Fibroblast of peridontal ligament (primary cell): ENCODE results near the gene CRIM1.

ENCODE experiments used
- DNase-seq: peaks from one replicate; pipeline ENCODE4 v3.0.0-alpha.2; 2010; ENCODE audit errors: extremely low read depth

Gene CRIM1

DNA sequence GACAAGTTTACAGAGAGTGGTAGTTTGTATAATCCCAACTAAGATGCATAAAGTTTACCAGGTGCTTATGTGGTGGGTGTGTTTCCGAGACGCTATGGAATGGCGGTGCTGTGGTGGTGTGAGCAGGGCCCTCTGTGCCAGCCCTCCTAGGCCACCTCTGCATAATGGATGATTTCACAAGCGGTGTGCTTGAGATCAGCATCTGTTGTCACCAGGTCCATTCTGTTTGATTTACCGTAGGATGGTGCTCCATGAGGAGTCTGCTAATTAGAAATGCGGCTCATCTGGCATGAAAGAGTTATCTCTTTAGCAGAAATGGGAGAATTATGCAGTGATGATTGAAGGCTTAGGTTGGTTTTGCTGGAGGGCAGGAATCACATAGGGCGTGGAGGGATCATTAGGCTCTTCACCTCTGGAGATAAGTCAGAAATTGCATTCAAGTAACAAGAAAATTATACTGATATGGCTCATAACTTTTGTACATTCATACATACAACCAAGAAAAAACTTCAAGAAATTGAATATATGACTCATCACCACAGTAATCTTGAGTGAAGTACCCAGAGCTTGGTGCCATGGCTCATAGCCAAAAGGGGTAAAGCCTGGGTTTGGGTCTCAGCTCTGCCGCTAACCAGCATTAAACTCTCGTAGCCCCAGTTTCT lies 41.4 kb downstream of the CRIM1 start:
- DNase-seq, result no peak

- no peak for DNase-seq
Observed at GRCh38 chr2:36397728-36398413, 42.3 kb downstream of the CRIM1 start.

- peak; percentile 49 for DNase-seq
Observed at GRCh38 chr2:36399050-36399449, 43.5 kb downstream of the CRIM1 start.

GRCh38 chr2:36403675-36404230 lies 48.2 kb downstream of the CRIM1 start:
- DNase-seq, result peak; percentile 55

DNA sequence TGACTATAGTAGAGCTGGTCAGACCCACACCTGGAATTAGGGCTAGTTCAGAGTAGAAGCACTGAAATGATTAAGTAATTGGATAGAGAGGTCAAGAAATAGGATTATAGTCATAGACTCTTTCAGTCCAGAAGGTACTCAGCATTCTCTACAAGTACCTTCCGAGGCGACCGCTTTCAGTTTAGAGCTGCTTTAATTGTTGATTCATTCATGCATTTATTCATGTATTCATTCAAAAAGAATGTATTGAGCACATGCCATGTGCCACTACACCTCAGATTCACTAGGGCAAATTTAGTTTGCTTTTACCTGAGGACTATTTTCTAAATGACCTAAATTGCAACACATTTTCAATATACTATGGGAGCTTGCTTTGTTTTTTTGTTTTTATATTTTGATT lies 48.7 kb downstream of the CRIM1 start:
- DNase-seq, result no peak

GRCh38 chr2:36404754-36405153 lies 49.2 kb downstream of the CRIM1 start:
- DNase-seq, result no peak

DNA sequence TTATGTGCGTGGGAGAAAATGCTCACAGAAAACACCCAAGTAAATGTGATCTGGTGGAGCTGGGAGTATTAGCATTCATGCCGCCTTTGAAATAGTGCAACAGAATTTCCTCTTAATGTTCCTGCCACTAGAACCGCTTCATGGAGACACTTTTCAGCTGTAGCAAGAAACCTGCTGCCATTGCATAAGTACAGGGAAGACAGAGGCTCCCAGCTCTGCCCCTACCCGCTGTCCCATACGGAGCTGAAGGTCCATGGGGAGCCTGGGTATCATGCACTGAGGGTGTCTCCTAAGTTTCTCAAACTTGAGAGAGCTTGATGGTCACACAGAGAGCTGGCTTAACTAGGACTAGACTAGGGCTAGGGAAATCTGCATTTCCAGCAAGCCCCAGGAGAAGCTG lies 49.6 kb downstream of the CRIM1 start:
- no peak for DNase-seq

DNA sequence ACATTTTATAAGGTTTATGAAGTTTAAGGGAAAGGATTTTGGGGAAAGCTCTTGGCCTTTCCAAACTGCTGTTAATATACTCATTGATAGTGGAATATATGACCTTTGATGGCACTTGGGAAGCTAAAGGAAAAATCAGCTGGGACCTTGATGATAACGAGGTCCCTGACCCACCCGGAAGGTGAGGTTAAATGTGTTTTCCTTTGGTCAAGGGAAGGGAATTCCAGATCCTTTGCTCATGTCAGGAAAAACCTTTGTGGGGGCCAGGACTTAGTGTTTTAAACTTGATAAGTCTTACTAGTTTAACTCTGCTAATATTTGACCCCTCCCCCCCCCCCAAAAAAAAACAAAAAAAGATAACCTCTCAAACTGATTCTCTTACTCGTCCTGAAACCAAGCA lies 50.7 kb downstream of the CRIM1 start:
- no peak for DNase-seq

DNA sequence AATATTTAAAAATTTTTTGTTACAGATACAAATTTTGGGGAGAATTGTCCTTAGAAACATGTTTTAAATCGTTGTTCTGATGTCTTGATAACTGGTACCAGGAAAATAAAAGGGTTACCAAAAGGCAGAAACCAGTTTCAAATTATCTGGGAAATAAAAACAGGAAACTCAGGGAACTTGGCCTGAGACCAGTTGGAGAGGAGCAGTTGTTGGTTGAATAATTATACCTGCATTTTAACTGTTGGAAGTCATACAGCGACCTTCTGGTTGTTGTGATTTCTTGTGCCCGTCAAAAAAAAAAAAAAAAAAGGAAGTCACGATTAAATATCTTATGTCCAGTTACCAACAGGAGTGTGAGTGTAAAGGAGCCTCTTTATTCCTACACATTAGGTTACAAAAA lies 51.8 kb downstream of the CRIM1 start:
- DNase-seq, result no peak

DNA sequence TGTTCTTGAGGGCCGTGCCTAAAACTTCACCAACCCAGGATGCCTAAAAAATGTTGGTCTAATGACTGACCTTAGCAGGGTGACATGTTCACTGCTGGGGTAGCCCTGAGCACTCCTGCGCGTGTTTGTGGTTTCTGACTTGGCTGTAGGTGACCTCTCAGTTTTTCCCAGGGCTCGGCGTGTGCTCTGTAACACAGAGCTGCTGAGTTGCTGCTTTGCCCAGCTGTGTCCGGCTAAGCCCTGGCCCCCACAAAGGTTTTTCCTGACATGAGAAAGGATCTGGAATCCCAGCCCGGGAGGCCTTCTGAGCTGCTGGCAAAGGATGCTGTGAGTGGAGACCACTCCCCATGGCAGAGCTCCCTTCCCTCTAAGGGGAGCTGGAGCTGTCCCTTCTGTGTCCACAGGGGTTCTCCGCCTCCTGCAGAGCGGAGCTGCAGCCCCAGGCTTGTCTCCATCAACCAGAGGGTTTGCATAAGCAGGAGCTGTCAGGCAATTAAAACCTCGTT lies 52.7 kb downstream of the CRIM1 start:
- no peak for DNase-seq

DNA sequence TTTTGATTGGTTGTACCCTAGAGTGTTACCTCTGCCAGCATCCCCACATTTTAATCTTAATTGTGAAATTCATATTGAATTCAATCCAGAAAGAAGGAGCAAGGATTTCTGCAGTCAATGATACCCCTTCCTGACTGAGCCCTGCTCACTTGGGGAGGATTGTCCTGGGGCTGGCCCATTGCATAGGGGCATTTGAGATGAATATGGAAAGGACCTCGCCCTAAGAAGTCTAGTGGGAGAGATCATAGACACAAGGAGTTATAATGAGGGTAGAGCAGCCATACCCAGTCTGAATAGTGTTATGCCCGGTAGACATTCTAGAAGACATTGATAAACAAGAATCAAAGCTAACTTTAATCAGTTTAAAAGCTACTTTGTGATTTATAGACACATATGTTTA lies 53.8 kb downstream of the CRIM1 start:
- no peak for DNase-seq

- no peak for DNase-seq
Observed at GRCh38 chr2:36409935-36410334, 54.4 kb downstream of the CRIM1 start.

DNA sequence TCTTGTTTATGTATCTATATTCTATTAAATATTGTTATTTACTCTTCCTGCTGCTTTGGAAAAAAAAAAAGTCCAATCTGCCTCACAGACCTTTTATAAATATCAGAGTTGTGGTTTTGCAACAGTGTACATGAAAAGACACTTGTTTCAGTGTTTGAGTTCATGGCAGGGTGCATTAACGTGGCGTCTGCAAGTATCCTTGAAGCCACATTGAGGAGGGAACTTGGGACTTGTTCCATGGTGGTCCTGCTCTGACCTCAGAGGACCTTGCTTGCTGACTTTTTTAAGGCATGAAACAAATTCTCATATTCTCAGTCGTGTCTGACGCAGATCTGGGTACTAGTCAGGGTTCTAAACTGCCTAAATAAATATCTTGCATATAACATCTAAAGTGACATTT lies 55.1 kb downstream of the CRIM1 start:
- no peak for DNase-seq

- DNase-seq, result peak; percentile 59
Observed at GRCh38 chr2:36411962-36412444, 56.4 kb downstream of the CRIM1 start.

DNA sequence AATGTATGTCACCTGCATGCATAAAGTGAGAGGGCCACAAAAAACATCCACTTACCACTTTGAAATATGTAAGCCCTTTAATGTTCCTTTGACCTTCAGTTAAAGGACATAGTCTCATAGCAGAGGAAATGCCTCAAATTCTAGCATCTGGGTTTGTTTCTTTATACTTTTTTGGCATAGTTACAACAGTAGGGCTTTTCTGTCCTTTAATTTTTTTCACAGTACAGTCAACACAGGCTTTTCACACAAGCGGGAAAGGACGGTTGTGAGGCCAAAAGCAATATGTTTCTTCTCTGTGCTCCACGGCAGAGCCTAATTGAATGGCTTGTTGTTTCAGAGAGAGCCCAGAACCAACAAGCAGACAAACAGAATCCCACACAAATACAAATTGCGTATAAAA lies 57.6 kb downstream of the CRIM1 start:
- peak; percentile 59 for DNase-seq

GRCh38 chr2:36414307-36414706 lies 58.7 kb downstream of the CRIM1 start:
- DNase-seq, result no peak

- DNase-seq, result peak; percentile 56
Observed at GRCh38 chr2:36415381-36416022, 59.9 kb downstream of the CRIM1 start.

GRCh38 chr2:36416370-36417165 lies 61.0 kb downstream of the CRIM1 start:
- no peak for DNase-seq

DNA sequence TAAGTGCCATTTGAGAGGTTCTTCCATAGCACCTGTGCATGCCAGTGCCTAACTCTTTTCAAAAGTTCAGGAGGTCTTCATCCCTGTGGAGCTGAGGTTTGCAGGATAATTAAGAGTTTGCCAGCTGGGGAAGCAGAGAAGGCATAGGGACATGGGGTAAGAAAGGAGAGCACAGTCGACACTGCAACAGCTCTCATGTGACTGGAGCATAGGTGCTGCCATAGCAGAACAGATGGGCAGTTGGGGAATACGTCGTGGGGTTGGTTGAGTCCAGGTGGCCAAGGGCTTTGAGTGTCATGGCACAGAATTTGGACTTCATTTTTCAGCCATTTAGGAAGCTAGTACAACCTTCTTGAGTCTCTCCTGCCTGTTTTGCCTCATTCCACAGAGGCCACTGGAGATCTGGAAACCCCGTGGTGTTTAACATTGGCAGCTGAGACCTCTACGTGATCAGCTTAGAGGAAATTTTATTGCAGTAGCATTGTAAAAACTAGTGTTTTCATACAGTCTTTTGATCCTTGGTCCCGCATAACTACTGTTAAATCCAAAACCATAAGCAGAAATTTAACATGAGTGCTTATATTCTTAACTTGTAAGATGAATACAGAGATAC lies 65.1 kb downstream of the CRIM1 start:
- no peak for DNase-seq

DNA sequence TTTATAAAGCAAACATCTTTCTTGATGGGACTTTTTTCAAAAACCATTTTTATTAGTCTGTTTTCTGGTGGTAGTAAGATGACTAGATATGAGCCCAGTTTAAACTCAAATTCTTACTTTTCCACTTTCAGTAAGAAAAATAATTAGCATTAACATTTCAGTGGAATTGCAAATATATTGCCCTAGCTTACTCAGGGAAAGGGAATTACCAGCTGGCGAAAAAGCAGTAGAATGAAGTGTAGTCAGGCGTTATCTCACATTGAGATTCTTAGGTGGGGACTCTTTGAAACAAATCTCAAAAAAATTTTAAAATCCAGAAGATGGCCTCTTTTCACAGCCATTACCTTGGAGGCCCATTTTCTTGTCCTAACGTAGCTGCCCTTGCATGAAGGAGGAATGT lies 65.8 kb downstream of the CRIM1 start:
- no peak for DNase-seq

DNA sequence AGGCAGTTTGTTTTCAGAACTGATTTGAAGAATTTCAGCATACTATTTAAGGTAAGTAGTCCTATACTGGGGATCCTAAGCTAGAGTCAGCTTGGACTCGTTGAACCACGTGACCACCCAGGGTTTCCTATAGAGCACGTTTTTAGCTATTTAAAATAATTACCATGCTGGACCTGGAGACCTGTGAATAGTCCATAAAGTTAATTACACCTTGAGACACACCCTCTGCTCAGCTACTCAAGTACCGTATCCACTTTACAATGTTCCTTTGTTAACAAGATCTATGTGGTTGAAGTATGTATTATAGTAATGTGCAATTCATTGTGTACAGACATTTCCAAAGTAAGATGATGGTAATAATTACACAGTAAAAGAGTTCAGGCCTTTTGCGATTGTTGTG lies 67.6 kb downstream of the CRIM1 start:
- DNase-seq, result no peak
